ENCODE results near the gene COL4A5.
"Not testable (repeated sequence)": the region's sequence is repeated elsewhere in the genome, so short reads cannot be mapped to it uniquely, and the experiment has no call there.

The COL4A5 gene

DNA sequence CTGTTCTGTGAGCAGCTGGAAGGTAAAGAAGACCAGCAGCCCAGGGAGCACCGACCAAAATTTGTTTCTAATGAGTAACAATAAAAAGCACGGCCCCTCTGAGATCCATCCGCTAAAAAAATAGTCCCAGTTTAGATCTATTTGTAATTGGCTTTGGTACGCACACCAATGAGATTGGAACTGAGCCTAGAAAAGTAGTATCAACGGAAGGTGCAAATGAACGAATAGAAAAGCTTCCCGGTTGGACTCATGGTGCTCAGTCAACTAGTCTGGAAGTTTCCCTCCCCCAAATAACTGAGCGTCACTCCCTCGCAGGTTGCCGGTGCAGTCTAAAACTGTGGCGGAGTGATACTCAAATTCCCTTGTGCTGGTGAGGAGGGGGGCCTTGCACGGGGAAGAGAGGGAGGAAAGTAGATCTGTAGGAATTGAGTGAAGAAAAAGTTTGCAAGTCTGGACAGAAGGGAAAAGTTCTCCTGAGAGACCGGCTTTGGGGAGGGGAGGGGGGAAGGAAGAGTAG lies at the start of gene COL4A5:
Gene COL4A5, plus strand, starts transcription at position 413 of the 517 bp plus-strand sequence. CDS start 288 bp downstream, outside the sequence.
- no peak for DNase-seq (ENCODE audit: low read depth)

DNA sequence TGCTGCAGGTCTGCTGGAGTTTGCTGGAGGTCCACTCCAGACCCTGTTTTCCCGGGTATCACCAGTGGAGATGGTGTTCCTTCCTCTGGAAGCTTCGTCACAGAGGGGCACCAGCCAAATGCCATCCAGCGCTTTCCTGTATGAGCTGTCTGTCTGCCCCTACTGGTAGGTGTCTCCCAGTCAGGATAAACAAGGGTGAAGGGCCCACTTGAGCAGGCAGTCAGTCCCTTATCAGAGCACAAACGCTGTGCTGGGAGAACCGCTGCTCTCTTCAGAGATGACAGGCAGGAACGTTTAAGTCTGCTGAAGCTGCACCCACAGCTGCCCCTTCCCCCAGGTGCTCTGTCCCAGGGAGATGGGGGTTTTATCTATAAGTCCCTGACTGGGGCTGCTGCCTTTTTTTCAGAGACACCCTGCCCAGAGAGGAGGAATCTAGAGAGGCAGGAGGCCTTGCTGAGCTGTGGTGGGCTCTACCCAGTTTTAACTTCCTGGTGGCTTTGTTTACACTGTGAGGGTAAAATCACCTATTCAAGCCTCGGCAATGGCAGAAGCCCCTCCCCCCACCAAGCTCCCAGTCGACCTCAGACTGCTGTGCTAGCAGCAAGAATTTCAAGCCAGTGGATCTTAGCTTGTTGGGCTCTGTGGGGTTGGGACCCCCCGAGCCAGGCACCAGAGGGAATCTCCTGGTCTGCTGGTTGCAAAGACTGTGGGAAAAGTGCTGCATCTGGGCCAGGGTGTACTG lies 48.5 kb upstream of the COL4A5 start:
- DNase-seq (ENCODE audit: low read depth), result not testable (repeated sequence)

- DNase-seq (ENCODE audit: low read depth), result no peak
Observed at GRCh38 chrX:108396188-108396891, 43.3 kb upstream of the COL4A5 start.

DNA sequence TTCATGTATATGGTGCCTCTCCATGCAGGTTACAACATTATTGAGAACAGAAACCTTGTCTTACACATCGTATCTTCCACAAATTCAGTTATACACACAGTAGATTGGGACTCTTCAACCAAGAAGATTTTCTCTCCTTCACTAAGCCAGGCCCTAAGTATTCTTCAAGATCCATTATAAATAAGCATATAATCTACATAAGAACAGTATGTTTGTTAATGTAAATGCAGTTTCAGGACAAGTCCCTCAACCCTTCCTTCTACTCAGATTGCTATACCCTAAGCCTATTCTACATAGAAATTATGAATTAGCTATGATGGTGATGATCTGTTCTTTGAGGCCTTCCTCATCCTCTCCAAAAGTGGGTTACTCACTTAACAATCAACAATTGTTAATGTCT lies 42.7 kb upstream of the COL4A5 start:
- no peak for DNase-seq (ENCODE audit: low read depth)

- DNase-seq (ENCODE audit: low read depth), result no peak
Observed at GRCh38 chrX:108397627-108398391, 41.8 kb upstream of the COL4A5 start.

- DNase-seq (ENCODE audit: low read depth), result no peak
Observed at GRCh38 chrX:108399418-108400165, 40.0 kb upstream of the COL4A5 start.

- no peak for DNase-seq (ENCODE audit: low read depth)
Observed at GRCh38 chrX:108412783-108413182, 26.9 kb upstream of the COL4A5 start.

GRCh38 chrX:108415146-108415545 lies 24.5 kb upstream of the COL4A5 start:
- no peak for DNase-seq (ENCODE audit: low read depth)

GRCh38 chrX:108415891-108416290 lies 23.7 kb upstream of the COL4A5 start:
- no peak for DNase-seq (ENCODE audit: low read depth)

- no peak for DNase-seq (ENCODE audit: low read depth)
Observed at GRCh38 chrX:108417257-108417656, 22.4 kb upstream of the COL4A5 start.

DNA sequence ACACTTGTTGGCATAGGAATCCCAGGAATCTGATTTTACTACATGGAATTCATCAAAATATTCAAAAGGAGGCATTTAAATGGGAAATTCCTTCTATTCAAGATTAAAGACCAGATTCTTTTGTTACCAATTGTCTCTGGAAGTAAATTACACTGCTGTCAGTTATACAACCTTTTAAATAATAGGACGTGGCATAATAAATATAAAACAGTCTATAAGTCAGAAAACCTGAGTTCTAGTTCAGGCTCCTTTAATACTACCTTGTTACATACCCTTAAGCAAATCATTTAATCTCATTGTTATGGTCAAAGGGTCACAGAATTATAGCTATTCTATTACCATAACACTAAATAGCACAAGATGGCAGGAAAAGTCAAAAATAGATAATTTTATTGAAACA lies 20.2 kb upstream of the COL4A5 start:
- DNase-seq (ENCODE audit: low read depth), result no peak

DNA sequence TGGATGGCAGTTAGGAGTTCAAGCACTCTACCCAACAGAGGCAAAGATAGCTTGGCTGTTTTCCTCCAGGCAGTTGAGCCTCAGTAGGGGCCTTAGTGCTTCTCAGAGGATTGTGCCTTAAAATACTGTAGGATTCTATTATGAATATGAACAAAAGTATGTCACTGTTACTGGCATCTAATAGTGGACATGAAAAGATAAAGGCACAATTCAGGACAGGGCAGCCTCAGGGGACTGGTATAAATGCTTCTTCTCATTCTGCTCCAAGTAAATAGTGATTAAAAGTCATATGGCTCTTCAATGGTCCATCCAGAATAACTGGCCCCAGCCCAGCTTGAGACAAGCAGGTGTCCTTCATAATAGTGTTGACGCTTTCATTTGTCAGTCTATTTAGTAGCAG lies 19.2 kb upstream of the COL4A5 start:
- no peak for DNase-seq (ENCODE audit: low read depth)

GRCh38 chrX:108426262-108426661 lies 13.4 kb upstream of the COL4A5 start:
- no peak for DNase-seq (ENCODE audit: low read depth)

GRCh38 chrX:108435261-108435660 lies 4.4 kb upstream of the COL4A5 start:
- no peak for DNase-seq (ENCODE audit: low read depth)

DNA sequence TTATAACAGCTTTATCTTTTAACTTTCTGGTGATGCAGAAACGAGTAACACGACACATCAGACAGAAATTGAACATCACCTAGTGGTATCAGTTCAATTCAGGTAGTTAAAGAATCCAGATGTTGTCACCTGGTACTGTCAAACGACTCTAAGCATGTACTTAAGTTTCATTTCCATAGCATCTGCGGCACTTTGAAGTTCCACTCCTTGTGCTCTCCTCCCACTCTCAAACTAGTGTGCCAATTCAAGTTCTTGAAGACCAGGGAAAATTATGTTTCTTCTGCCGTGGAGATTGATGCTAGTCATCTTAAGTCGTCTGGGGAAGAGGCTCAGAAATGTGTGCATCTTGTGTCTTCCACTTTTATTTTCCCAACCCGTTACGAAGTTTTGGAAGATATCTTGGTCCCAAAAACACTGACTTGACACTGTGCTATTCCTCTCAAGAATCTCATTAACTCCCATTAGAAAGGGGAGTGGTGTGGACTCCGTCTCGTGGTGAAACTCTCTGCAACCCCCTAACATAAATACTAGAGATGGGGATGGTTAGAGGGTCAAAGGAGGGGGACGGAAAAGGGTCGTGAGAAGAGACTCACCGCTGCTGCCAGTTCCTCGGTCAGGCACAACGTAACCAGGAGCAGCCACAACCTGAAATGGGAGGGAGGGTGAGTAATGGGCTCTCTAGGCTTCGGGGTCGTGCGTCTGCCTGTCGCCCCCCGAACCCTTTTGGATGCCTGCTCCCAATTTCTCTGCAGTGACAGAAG lies 2.1 kb upstream of the COL4A5 start:
- DNase-seq (ENCODE audit: low read depth), result no peak

GRCh38 chrX:108438110-108438623 lies 1.5 kb upstream of the COL4A5 start, which contains the start of gene COL4A6:
Gene COL4A6 (minus strand): TSS chrX:108438422. CDS start chrX:108438196, 226 bp downstream.
- DNase-seq (ENCODE audit: low read depth), result no peak

GRCh38 chrX:108439961-108440696 lies 491 bp downstream of the COL4A5 start:
- no peak for DNase-seq (ENCODE audit: low read depth)

- DNase-seq (ENCODE audit: low read depth), result no peak
Observed at GRCh38 chrX:108442901-108443464, 3.3 kb downstream of the COL4A5 start.

GRCh38 chrX:108447303-108447702 lies 7.7 kb downstream of the COL4A5 start:
- no peak for DNase-seq (ENCODE audit: low read depth)

- no peak for DNase-seq (ENCODE audit: low read depth)
Observed at GRCh38 chrX:108453841-108454240, 14.2 kb downstream of the COL4A5 start.

All from activated gamma-delta T cell treated with anti-CD3 and anti-CD28 coated beads, Interleukin-2, amount 50 U/mL, for 16 hours (primary cell).